Tibial nerve (tissue), 4 donors: ENCODE data around the gene NDUFS4. TPM values are rescaled to one million over a fixed set of nuclear protein-coding genes. Genes with fewer than 3 reads are reported as not detected.
"Not testable (repeated sequence)": the region's sequence is repeated elsewhere in the genome, so short reads cannot be mapped to it uniquely, and the experiment has no call there.

Experiments
- DNase-seq, 2 donors: peaks; one replicate each; pipeline ENCODE4 v3.0.0-alpha.2; 2019; ENCODE audit warnings: low spot score in 2 of 2
- H3K27ac ChIP-seq, 4 donors: fragments of 200-600 bp; sonication (generic) in 3 of 4; one replicate each; pipeline ENCODE4 v1.5.1; 2017 to 2019; ENCODE audit warnings: mild to moderate bottlenecking in 1 of 4
- H3K27me3 ChIP-seq, 2 donors: fragments of 200-600 bp; sonication (generic) in 1 of 2; one replicate each; pipeline versions ENCODE4 v1.5.1 to v1.6.0; 2017 to 2019
- H3K36me3 ChIP-seq, 3 donors: fragments of 200-600 bp; sonication (generic); one replicate each; pipeline ENCODE4 v1.5.1; 2018 to 2019
- H3K4me1 ChIP-seq, 4 donors: fragments of 200-600 bp; sonication (generic) in 3 of 4; one replicate each; pipeline ENCODE4 v1.5.1; 2017 to 2019
- H3K4me3 ChIP-seq, 4 donors: fragments of 200-600 bp; sonication (generic) in 3 of 4; one replicate each; pipeline ENCODE4 v1.5.1; 2017 to 2019; ENCODE audit warnings: mild to moderate bottlenecking in 1 of 4, moderate library complexity in 1 of 4
- H3K9me3 ChIP-seq, 4 donors: fragments of 200-600 bp; sonication (generic) in 3 of 4; one replicate each; pipeline ENCODE4 v1.5.1; 2017 to 2019
- CTCF ChIP-seq, 5 experiments: fragments of 200-600 bp in 3 of 5; fragments of 450-650 bp in 2 of 5; sonication (generic) in 3 of 5; IDR thresholded peaks; one replicate each; pipeline ENCODE4 v1.5.1; 2016 to 2019; ENCODE audit warnings: antibody characterized with exemption in 5 of 5, mild to moderate bottlenecking in 3 of 5, moderate library complexity in 2 of 5
- EP300 ChIP-seq, 2 donors: sonication (generic); formaldehyde crosslinking; IDR thresholded peaks; one replicate each; pipeline ENCODE4 v1.6.1; 2017; ENCODE audit warnings: antibody characterized with exemption in 2 of 2, mild to moderate bottlenecking in 1 of 2
- POLR2A ChIP-seq, 2 donors: fragments of 450-650 bp; IDR thresholded peaks; one replicate each; pipeline ENCODE4 v1.6.1; 2017; ENCODE audit warnings: antibody characterized with exemption in 2 of 2, mild to moderate bottlenecking in 2 of 2, moderate library complexity in 2 of 2
- WGBS, 2 donors: methylation state at CpG; one replicate each; pipeline ENCODE4 v1.1.5; 2018; 5-methylcytosine and 5-hydroxymethylcytosine counted together
- total RNA-seq, 4 donors: library from RNA; depleted of rRNA; stranded (reverse); fragments of >200 nt; gene quantifications; one replicate each; pipeline ENCODE4 v1.1.0, GENCODE V29; 2016

The NDUFS4 gene
- total RNA-seq, 4 donors from 2014 or later: 46.3 to 85.9 (median 67.7) TPM

- Histone ChIP-seq H3K9me3 (no peaks in the 10 kb centered on the region), H3K4me3 (no peak overlapping the region), H3K27ac (no peak overlapping the region), H3K36me3 (no peaks in the 10 kb centered on the region), H3K4me1 (peaks cover 0 to 47% (median 4%) of the 10 kb centered on the region in 4 donors), H3K27me3 (no peaks in the 10 kb centered on the region)
- WGBS, 2 donors: 90 to 91% methylated on average over 4 of the region's 4 CpGs
- DNase-seq: no peak
- TF ChIP-seq EP300 (IDR thresholded peaks at IDR 0.05) (no peak), POLR2A (IDR thresholded peaks at IDR 0.05) (no peak), CTCF (IDR thresholded peaks at IDR 0.05) (no peak)
Observed at GRCh38 chr5:53597894-53598293, 37.5 kb downstream of the NDUFS4 start.

GRCh38 chr5:53601570-53601969 lies 41.1 kb downstream of the NDUFS4 start:
- Histone ChIP-seq H3K4me3 (no peak overlapping the region), H3K27ac (no peak overlapping the region), H3K27me3 (no peaks in the 10 kb centered on the region), H3K9me3 (no peaks in the 10 kb centered on the region), H3K4me1 (peaks cover 0 to 32% (median 1%) of the 10 kb centered on the region in 4 donors), H3K36me3 (peaks cover 0 to 26% (median 0%) of the 10 kb centered on the region in 3 donors)
- TF ChIP-seq CTCF (IDR thresholded peaks at IDR 0.05) (no peak), EP300 (IDR thresholded peaks at IDR 0.05) (no peak), POLR2A (IDR thresholded peaks at IDR 0.05) (no peak)
- 52 to 59% methylated on average over 5 of the region's 5 CpGs for WGBS, 2 donors
- no peak for DNase-seq

GRCh38 chr5:53603009-53603687 lies 42.7 kb downstream of the NDUFS4 start:
- Histone ChIP-seq H3K27ac (peak overlapping the region in 2 of 4 donors; percentile 2 to 21), H3K36me3 (peaks cover 0 to 32% (median 0%) of the 10 kb centered on the region in 3 donors), H3K4me1 (peaks cover 0 to 26% (median 0%) of the 10 kb centered on the region in 4 donors), H3K4me3 (no peak overlapping the region), H3K9me3 (no peaks in the 10 kb centered on the region), H3K27me3 (no peaks in the 10 kb centered on the region)
- 37 to 39% methylated on average over 6 of the region's 6 CpGs for WGBS, 2 donors
- DNase-seq: no peak
- TF ChIP-seq EP300 (IDR thresholded peaks at IDR 0.05) (no peak), CTCF (IDR thresholded peaks at IDR 0.05) (no peak), POLR2A (IDR thresholded peaks at IDR 0.05) (no peak)

- TF ChIP-seq POLR2A (IDR thresholded peaks at IDR 0.05): no peak
- no peak for TF ChIP-seq CTCF (IDR thresholded peaks at IDR 0.05)
- no peak for TF ChIP-seq EP300 (IDR thresholded peaks at IDR 0.05)
- Histone ChIP-seq H3K4me1 (peaks cover 0 to 31% (median 0%) of the 10 kb centered on the region in 4 donors), H3K4me3 (no peak overlapping the region), H3K9me3 (no peaks in the 10 kb centered on the region), H3K36me3 (peaks cover 0 to 42% (median 0%) of the 10 kb centered on the region in 3 donors), H3K27me3 (no peaks in the 10 kb centered on the region), H3K27ac (no peak overlapping the region)
- 80% methylated on average over 2 of the region's 2 CpGs for WGBS, 2 donors
- DNase-seq: no peak
Observed at GRCh38 chr5:53604309-53604708, 43.9 kb downstream of the NDUFS4 start.

- Histone ChIP-seq H3K27me3 (no peaks in the 10 kb centered on the region), H3K27ac (no peak overlapping the region), H3K4me3 (no peak overlapping the region), H3K36me3 (peaks cover 0 to 44% (median 0%) of the 10 kb centered on the region in 3 donors), H3K9me3 (no peaks in the 10 kb centered on the region), H3K4me1 (peaks cover 0 to 30% (median under 1%) of the 10 kb centered on the region in 4 donors)
- no peak for DNase-seq
- TF ChIP-seq EP300 (IDR thresholded peaks at IDR 0.05) (no peak), CTCF (IDR thresholded peaks at IDR 0.05) (no peak), POLR2A (IDR thresholded peaks at IDR 0.05) (no peak)
- 88 to 93% methylated on average over 2 of the region's 2 CpGs for WGBS, 2 donors
Observed at GRCh38 chr5:53607886-53608285, 47.4 kb downstream of the NDUFS4 start.

GRCh38 chr5:53608897-53609296 lies 48.5 kb downstream of the NDUFS4 start:
- not testable (repeated sequence) for DNase-seq, H3K27me3 ChIP-seq, H3K9me3 ChIP-seq, H3K4me3 ChIP-seq, H3K27ac ChIP-seq
- WGBS, 2 donors: 87 to 98% methylated on average over 4 of the region's 4 CpGs
- Histone ChIP-seq H3K36me3 (peaks cover 0 to 44% (median 0%) of the 10 kb centered on the region in 3 donors), H3K4me1 (peaks cover 0 to 32% (median 5%) of the 10 kb centered on the region in 4 donors)
